MM.1S (cell line): Measurements from ENCODE around the gene VAV2.

Source experiments
- DNase-seq: peaks from one replicate; pipeline ENCODE4 v3.0.0-alpha.2; 2015
- H2AFZ ChIP-seq: fragments of 300-600 bp; sonication (generic); 2 replicates; pipeline ENCODE4 v1.6.0; 2016; ENCODE audit warnings: antibody characterized with exemption, low read length
- H3F3A ChIP-seq: fragments of 300-600 bp; sonication (generic); 2 replicates; pipeline ENCODE4 v1.6.1; 2016; ENCODE audit warnings: mild to moderate bottlenecking, antibody characterized with exemption, low read length, moderate library complexity, mixed read lengths; ENCODE audit not compliant: insufficient read depth
- H3K27ac ChIP-seq: fragments of 300-600 bp; sonication (generic); 2 replicates; pipeline ENCODE4 v1.5.1; 2016; ENCODE audit warnings: mild to moderate bottlenecking, low read length
- H3K27me3 ChIP-seq: fragments of 300-600 bp; sonication (generic); replicated peaks from 2 replicates; pipeline ENCODE4 v1.6.0; 2016; ENCODE audit warnings: low read length; ENCODE audit not compliant: insufficient read depth
- H3K36me3 ChIP-seq: fragments of 300-600 bp; sonication (generic); replicated peaks from 2 replicates; pipeline ENCODE4 v1.6.1; 2016; ENCODE audit warnings: mild to moderate bottlenecking, low read length, mixed read lengths; ENCODE audit not compliant: insufficient read depth
- H3K4me1 ChIP-seq: fragments of 300-600 bp; sonication (generic); 2 replicates; pipeline ENCODE4 v1.6.1; 2016; ENCODE audit warnings: low read length, mixed read lengths
- H3K4me2 ChIP-seq: fragments of 300-600 bp; sonication (generic); 2 replicates; pipeline ENCODE4 v1.6.0; 2016; ENCODE audit warnings: low read depth, low read length
- H3K4me3 ChIP-seq: fragments of 300-600 bp; sonication (generic); 2 replicates; pipeline ENCODE4 v1.5.1; 2016; ENCODE audit warnings: low read length, mixed read lengths
- H3K79me2 ChIP-seq: fragments of 300-600 bp; sonication (generic); 2 replicates; pipeline ENCODE4 v1.6.1; 2016; ENCODE audit warnings: mixed run types, low read length, mixed read lengths
- H3K9ac ChIP-seq: fragments of 300-600 bp; sonication (generic); 2 replicates; pipeline ENCODE4 v1.6.1; 2016; ENCODE audit warnings: low read length, mixed read lengths
- H3K9me2 ChIP-seq: fragments of 300-600 bp; sonication (generic); replicated peaks from 2 replicates; pipeline ENCODE4 v1.6.1; 2016; ENCODE audit warnings: mild to moderate bottlenecking, low read length, mixed read lengths; ENCODE audit not compliant: insufficient read depth
- H3K9me3 ChIP-seq: fragments of 300-600 bp; sonication (generic); replicated peaks from 2 replicates; pipeline ENCODE4 v1.6.1; 2016; ENCODE audit warnings: mild to moderate bottlenecking, low read length, mixed read lengths; ENCODE audit not compliant: insufficient read depth
- H4K20me1 ChIP-seq: fragments of 300-600 bp; sonication (generic); 2 replicates; pipeline ENCODE4 v1.6.1; 2016; ENCODE audit warnings: mild to moderate bottlenecking, low read length, moderate library complexity, mixed read lengths; ENCODE audit not compliant: insufficient read depth
- CTCF ChIP-seq: fragments of 300-600 bp; sonication (generic); IDR thresholded peaks from 2 replicates; pipeline ENCODE4 v1.5.1; 2016; ENCODE audit warnings: antibody characterized with exemption, low read length, mixed read lengths
- EZH2 ChIP-seq: fragments of 300-600 bp; sonication (generic); optimal IDR thresholded peaks from 2 replicates; pipeline ENCODE3; 2017; ENCODE audit warnings: low read depth, mild to moderate bottlenecking, antibody characterized with exemption, low read length, mixed read lengths
- EZH2phosphoT487 ChIP-seq: fragments of 300-600 bp; sonication (generic); IDR thresholded peaks from 2 replicates; pipeline ENCODE4 v1.6.1; 2018; ENCODE audit warnings: antibody characterized with exemption, low read length

The VAV2 gene

GRCh38 chr9:133842174-133842573 lies 149.9 kb downstream of the VAV2 start:
- H3K9me2 ChIP-seq, result no peaks in the 10 kb centered on the region
- H3K27ac ChIP-seq, result no peak overlapping the region
- H3F3A ChIP-seq, result no peaks in the 10 kb centered on the region
- no peaks in the 10 kb centered on the region for H3K36me3 ChIP-seq
- H3K4me1 ChIP-seq, result no peaks in the 10 kb centered on the region
- H3K9ac ChIP-seq, result no peak overlapping the region
- no peak for TF ChIP-seq EZH2phosphoT487
- no peak for TF ChIP-seq EZH2
- no peak for TF ChIP-seq CTCF
- no peak overlapping the region for H3K4me2 ChIP-seq
- H3K27me3 ChIP-seq, result peaks cover 34% of the 10 kb centered on the region
- no peaks in the 10 kb centered on the region for H3K79me2 ChIP-seq
- no peak overlapping the region for H3K4me3 ChIP-seq
- DNase-seq, result no peak
- no peak overlapping the region for H2AFZ ChIP-seq
- H3K9me3 ChIP-seq, result no peaks in the 10 kb centered on the region
- no peaks in the 10 kb centered on the region for H4K20me1 ChIP-seq

GRCh38 chr9:133841167-133841812 lies 150.8 kb downstream of the VAV2 start:
- no peak overlapping the region for H2AFZ ChIP-seq
- H3K4me3 ChIP-seq, result no peak overlapping the region
- H3K36me3 ChIP-seq, result no peaks in the 10 kb centered on the region
- peaks cover 38% of the 10 kb centered on the region for H3K27me3 ChIP-seq
- no peaks in the 10 kb centered on the region for H3F3A ChIP-seq
- H3K4me1 ChIP-seq, result no peaks in the 10 kb centered on the region
- TF ChIP-seq EZH2, result no peak
- TF ChIP-seq CTCF, result no peak
- no peak for TF ChIP-seq EZH2phosphoT487
- no peak overlapping the region for H3K9ac ChIP-seq
- H3K27ac ChIP-seq, result no peak overlapping the region
- H3K9me2 ChIP-seq, result no peaks in the 10 kb centered on the region
- H3K79me2 ChIP-seq, result no peaks in the 10 kb centered on the region
- no peak for DNase-seq
- H3K9me3 ChIP-seq, result no peaks in the 10 kb centered on the region
- H4K20me1 ChIP-seq, result no peaks in the 10 kb centered on the region
- H3K4me2 ChIP-seq, result no peak overlapping the region

- TF ChIP-seq EZH2phosphoT487, result no peak
- no peak for TF ChIP-seq CTCF
- no peak for TF ChIP-seq EZH2
- Histone ChIP-seq H3K9me3 (no peaks in the 10 kb centered on the region), H3K9ac (no peak overlapping the region), H3K4me2 (no peak overlapping the region), H3K9me2 (no peaks in the 10 kb centered on the region), H2AFZ (no peak overlapping the region), H3K4me3 (no peak overlapping the region), H3K27ac (no peak overlapping the region), H3K4me1 (no peaks in the 10 kb centered on the region), H4K20me1 (no peaks in the 10 kb centered on the region), H3K27me3 (peaks cover 44% of the 10 kb centered on the region), H3K36me3 (no peaks in the 10 kb centered on the region), H3F3A (no peaks in the 10 kb centered on the region), H3K79me2 (no peaks in the 10 kb centered on the region)
- no peak for DNase-seq
Measured at GRCh38 chr9:133839822-133840329, 152.2 kb downstream of the VAV2 start.
